SK-N-MC (cell line): Measurements from ENCODE around the gene CLIC4.

Experiments
- DNase-seq: peaks from one replicate; pipeline ENCODE4 v3.0.0-alpha.2; 2011; ENCODE audit warnings: low read depth, low spot score
- H3K27ac ChIP-seq: fragments of 200-600 bp; sonication (generic); 2 replicates; pipeline ENCODE4 v1.5.1; 2016; ENCODE audit warnings: mixed run types
- H3K36me3 ChIP-seq: fragments of 200-600 bp; sonication (generic); 2 replicates; pipeline ENCODE4 v1.6.1; 2017; ENCODE audit warnings: antibody characterized with exemption, low read length, mixed read lengths; ENCODE audit not compliant: insufficient read depth
- H3K4me3 ChIP-seq: fragments of 200-600 bp; sonication (generic); 2 replicates; pipeline ENCODE4 v1.5.1; 2016
- H3K9ac ChIP-seq: fragments of 200-600 bp; sonication (generic); 2 replicates; pipeline ENCODE4 v1.8.0; 2017; ENCODE audit warnings: mixed run types, mixed read lengths; ENCODE audit not compliant: insufficient read length
- H3K9me3 ChIP-seq: fragments of 200-600 bp; sonication (generic); 2 replicates; pipeline ENCODE4 v1.6.1; 2017; ENCODE audit warnings: low read depth, mild to moderate bottlenecking, antibody characterized with exemption, low read length, moderate library complexity, mixed read lengths
- EZH2 ChIP-seq: fragments of 200-600 bp; sonication (generic); IDR thresholded peaks from one replicate; pipeline ENCODE4 v1.6.1; 2017; ENCODE audit warnings: antibody characterized with exemption
- FOXP2 ChIP-seq: optimal IDR thresholded peaks from 2 replicates; pipeline ENCODE3; 2011; ENCODE audit warnings: mild to moderate bottlenecking, moderate library complexity; ENCODE audit not compliant: insufficient read depth; ENCODE audit errors: extremely low read length, control extremely low read depth
- POLR2AphosphoS5 ChIP-seq: IDR thresholded peaks from 2 replicates; pipeline ENCODE4 v1.6.1; 2012; ENCODE audit warnings: mild to moderate bottlenecking, low read depth, low read length, borderline replicate concordance

CLIC4 gene

GRCh38 chr1:24847995-24848881 is 103.0 kb downstream of the CLIC4 start:
- H3K36me3 ChIP-seq = peaks cover 8% of the 10 kb centered on the region; the same call in 1 of the 2 replicates
- DNase-seq = no peak
- peak overlapping the region; percentile 93 for H3K27ac ChIP-seq
- H3K4me3 ChIP-seq = peak overlapping the region; percentile 75
- H3K9me3 ChIP-seq = no peaks in the 10 kb centered on the region
- H3K9ac ChIP-seq = peak overlapping the region; percentile 64
- TF ChIP-seq EZH2 (no peak), POLR2AphosphoS5 (peak; percentile 58), FOXP2 (no peak)

- TF ChIP-seq EZH2 (no peak), FOXP2 (no peak), POLR2AphosphoS5 (no peak)
- H3K27ac ChIP-seq = peak overlapping the region; percentile 93
Measured at GRCh38 chr1:24849672-24850295, 104.5 kb downstream of the CLIC4 start.

GRCh38 chr1:24850328-24850920 is 105.2 kb downstream of the CLIC4 start:
- H3K27ac ChIP-seq = peak overlapping the region; percentile 93
- H3K9me3 ChIP-seq = no peaks in the 10 kb centered on the region
- no peaks in the 10 kb centered on the region for H3K36me3 ChIP-seq
- peak overlapping the region; percentile 13 for H3K9ac ChIP-seq
- peak; percentile 79 for DNase-seq
- peak overlapping the region; percentile 41 for H3K4me3 ChIP-seq
- TF ChIP-seq FOXP2 (no peak), EZH2 (no peak), POLR2AphosphoS5 (peak; percentile 10; the same call in 1 of the 2 replicates)

More at GRCh38 chr1:24849672-24850295, 104.5 kb downstream of the CLIC4 start:
- H3K36me3 ChIP-seq = no peaks in the 10 kb centered on the region
- peak overlapping the region; percentile 13 for H3K9ac ChIP-seq
- no peak for DNase-seq
- peak overlapping the region; percentile 41 for H3K4me3 ChIP-seq
- no peaks in the 10 kb centered on the region for H3K9me3 ChIP-seq

GRCh38 chr1:24853649-24854048 is 108.4 kb downstream of the CLIC4 start:
- Histone ChIP-seq H3K36me3 (no peaks in the 10 kb centered on the region), H3K9me3 (no peaks in the 10 kb centered on the region), H3K27ac (peak overlapping the region; percentile 85), H3K4me3 (no peak overlapping the region), H3K9ac (peak overlapping the region; percentile 50)
- TF ChIP-seq EZH2 (no peak), POLR2AphosphoS5 (no peak), FOXP2 (no peak)
- no peak for DNase-seq

- H3K9me3 ChIP-seq = no peaks in the 10 kb centered on the region
- H3K9ac ChIP-seq = no peak overlapping the region
- H3K27ac ChIP-seq = no peak overlapping the region
- DNase-seq = no peak
- TF ChIP-seq POLR2AphosphoS5 (no peak), FOXP2 (no peak), EZH2 (no peak)
- no peaks in the 10 kb centered on the region for H3K36me3 ChIP-seq
- no peak overlapping the region for H3K4me3 ChIP-seq
Measured at GRCh38 chr1:24855474-24855873, 110.2 kb downstream of the CLIC4 start.

- Histone ChIP-seq H3K4me3 (no peak overlapping the region), H3K9me3 (no peaks in the 10 kb centered on the region)
- TF ChIP-seq POLR2AphosphoS5 (no peak), FOXP2 (no peak), EZH2 (no peak)
Measured at GRCh38 chr1:24856787-24857506, 111.7 kb downstream of the CLIC4 start.

GRCh38 chr1:24857507-24858133 is 112.4 kb downstream of the CLIC4 start:
- Histone ChIP-seq H3K36me3 (no peaks in the 10 kb centered on the region), H3K9me3 (no peaks in the 10 kb centered on the region), H3K27ac (no peak overlapping the region), H3K4me3 (no peak overlapping the region), H3K9ac (no peak overlapping the region)
- no peak for DNase-seq
- no peak for TF ChIP-seq POLR2AphosphoS5
- no peak for TF ChIP-seq EZH2
- TF ChIP-seq FOXP2 = no peak

More at GRCh38 chr1:24856787-24857506, 111.7 kb downstream of the CLIC4 start:
- Histone ChIP-seq H3K9ac (no peak overlapping the region), H3K27ac (no peak overlapping the region), H3K36me3 (no peaks in the 10 kb centered on the region)
- no peak for DNase-seq

- no peaks in the 10 kb centered on the region for H3K36me3 ChIP-seq
- no peak overlapping the region for H3K4me3 ChIP-seq
- no peak for DNase-seq
- no peak overlapping the region for H3K9ac ChIP-seq
- no peaks in the 10 kb centered on the region for H3K9me3 ChIP-seq
- TF ChIP-seq POLR2AphosphoS5 (no peak), FOXP2 (no peak), EZH2 (no peak)
- H3K27ac ChIP-seq = no peak overlapping the region
Measured at GRCh38 chr1:24858277-24858676, 113.0 kb downstream of the CLIC4 start.
